Astrocyte (in vitro differentiated cells and primary cell): Measurements from ENCODE around the gene UBL3.

ENCODE experiments used
- CTCF ChIP-seq: IDR thresholded peaks from 2 replicates; pipeline ENCODE4 v1.5.1; 2011; ENCODE audit warnings: low read depth, mild to moderate bottlenecking, inconsistent platforms, low read length, moderate library complexity; ENCODE audit not compliant: insufficient read depth
- EZH2 ChIP-seq: IDR thresholded peaks from 2 replicates; pipeline ENCODE4 v1.6.1; 2012; ENCODE audit warnings: mild to moderate bottlenecking, low read length, inconsistent platforms; ENCODE audit not compliant: insufficient read depth

GRCh38 chr13:29846475-29847256 lies 3.8 kb downstream of the UBL3 start:
- TF ChIP-seq EZH2 (no peak), CTCF (no peak)
